H4 (cell line): ENCODE results near the gene FYB1. TPM values are rescaled to one million over a fixed set of nuclear protein-coding genes. Genes with fewer than 3 reads are reported as not detected.
A peak's percentile ranks its signal among the peaks of the same experiment; 100 is the strongest.
"Not testable (repeated sequence)": the region's sequence is repeated elsewhere in the genome, so short reads cannot be mapped to it uniquely, and the experiment has no call there.

Source experiments
- DNase-seq: peaks from one replicate; pipeline ENCODE4 v3.0.0-alpha.2; 2015; ENCODE audit warnings: low spot score
- total RNA-seq: library from RNA; depleted of rRNA; stranded (reverse); fragments of >200 nt; shearing (Covaris generic); gene quantifications from 2 replicates; pipeline ENCODE4 v1.2.3, GENCODE V29; 2014

The FYB1 gene
- total RNA-seq, 1 experiment from 2014 or later: 0.17 TPM

DNA sequence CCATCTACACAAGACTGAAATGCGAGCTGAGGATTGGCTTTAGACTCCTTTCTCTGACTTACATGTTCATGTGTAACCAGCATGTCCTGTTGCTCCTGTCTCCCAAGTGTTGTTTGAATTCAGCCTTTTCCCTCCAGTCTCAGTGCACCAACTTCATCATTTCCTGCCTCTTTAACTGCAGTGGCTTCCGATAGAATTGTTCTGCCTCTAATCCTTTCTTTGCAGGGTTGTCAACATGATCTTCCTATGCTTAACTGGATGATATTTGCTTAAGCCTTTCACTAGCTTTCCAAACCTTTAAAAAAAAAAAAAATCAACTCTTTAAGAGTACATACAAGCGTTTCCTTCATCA is 6.7 kb upstream of the FYB1 start:
- no peak for DNase-seq

DNA sequence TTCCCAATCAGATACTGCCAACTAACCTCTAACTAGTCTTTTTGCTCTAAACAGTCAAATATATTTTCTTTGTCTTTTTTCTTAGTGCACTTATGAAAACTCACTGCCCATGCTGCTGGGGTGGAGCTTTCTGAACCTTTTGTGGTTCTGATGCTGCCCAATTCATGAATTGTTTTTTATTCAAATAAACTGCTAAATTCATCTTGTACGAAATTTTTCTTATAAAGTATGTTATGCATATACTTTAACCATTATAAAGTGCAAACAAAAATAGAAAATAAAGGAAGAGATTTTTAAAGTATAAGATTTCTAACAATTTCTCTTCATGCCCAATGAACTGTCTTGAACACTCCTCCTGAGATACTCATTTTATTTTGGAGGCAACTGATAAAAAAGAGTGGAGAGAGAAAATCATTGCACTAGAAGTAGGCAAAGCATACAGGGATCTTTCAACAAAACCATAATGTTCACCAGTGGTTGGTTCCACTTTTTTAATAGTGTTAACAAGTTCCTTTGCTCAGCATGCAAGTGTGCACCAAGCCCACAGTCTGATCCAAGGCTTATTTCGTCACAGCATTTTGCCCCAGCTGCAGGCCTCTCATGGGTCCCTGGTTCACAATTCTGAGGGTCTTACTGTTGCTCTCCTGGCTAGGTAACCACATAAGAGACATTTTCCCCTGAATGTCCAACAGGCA is 6.2 kb upstream of the FYB1 start:
- DNase-seq: no peak

DNA sequence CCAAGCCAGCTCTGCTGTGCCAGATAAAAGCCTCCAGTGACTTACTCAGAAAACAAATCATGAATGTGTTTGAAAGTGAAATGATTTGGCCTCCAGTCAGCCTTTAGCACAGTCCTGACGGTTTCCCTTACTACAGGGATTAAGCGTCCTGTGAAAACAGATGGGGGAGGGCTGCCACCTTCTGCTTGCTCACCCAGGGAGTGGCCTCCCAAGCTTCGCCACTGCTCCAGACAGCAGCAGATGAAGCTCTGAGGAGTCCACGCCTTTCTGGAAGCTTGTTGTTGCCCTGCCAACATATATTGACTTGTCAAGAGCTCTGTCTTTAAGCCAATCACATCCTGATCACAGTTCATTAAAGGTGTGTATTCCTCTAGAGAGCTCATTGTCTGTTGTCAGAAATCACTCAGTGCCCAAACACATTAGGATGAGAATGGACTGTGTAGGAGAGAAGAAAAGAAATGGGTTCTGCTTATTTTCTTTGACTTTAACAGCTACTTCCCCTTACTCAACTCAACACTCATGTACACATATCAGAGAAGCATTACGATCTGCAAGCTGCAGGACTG is 4.9 kb upstream of the FYB1 start:
- peak; percentile 27 for DNase-seq

- no peak for DNase-seq
Observed at GRCh38 chr5:39223565-39224156, 4.3 kb upstream of the FYB1 start.

DNA sequence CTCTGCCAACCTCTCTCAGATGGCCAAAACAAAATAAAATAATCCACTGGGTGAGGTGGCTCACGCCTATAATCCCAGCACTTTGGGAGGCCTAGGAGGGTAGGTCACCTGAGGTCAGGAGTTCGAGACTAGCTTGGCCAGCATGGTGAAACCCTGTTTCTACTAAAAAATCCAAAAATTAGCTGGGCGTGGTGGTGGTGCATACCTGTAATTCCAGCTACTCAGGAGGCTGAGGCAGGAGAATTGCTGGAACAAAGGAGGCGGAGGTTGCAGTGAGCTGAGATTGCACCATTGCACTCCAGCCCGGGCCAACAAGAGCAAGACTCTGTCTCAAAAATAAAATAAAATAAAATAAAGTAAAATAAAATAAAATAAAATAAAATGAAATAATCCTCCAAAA is 2.3 kb upstream of the FYB1 start:
- not testable (repeated sequence) for DNase-seq

DNA sequence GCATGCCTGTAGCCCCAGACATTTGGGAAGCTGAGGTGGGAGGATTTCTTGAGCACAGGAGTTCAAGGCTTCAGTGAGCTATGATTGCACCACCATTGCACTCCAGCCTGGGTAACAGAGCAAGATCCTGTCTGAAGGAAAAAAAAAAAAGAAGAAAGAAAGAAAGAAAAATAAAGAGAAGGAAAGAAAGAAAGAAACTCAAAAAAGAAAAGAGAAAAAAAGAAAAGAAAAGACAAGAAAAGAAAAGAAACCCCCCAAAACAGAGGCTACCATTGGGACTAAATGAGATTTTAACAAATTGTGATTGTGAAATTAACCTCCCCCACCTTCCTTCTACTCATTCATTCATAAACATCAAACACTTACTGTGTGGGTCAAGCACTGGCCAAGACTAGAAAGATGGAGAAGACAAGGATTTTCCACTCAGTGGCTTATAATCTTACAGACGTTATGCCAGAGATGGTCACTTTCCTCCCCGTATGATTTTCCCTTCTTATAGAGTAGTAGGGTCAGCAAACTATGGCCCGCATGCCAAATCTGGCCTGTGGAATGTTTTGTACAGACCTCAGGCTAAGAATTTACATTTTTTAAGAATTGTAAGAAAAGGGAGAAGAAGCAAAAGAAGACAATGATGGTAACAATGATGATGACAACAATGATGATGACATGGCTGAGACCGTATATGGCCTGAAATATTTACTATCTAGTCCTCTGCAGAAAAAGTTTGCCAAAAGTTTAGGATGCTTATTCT is 1.1 kb upstream of the FYB1 start:
- DNase-seq: no peak

DNA sequence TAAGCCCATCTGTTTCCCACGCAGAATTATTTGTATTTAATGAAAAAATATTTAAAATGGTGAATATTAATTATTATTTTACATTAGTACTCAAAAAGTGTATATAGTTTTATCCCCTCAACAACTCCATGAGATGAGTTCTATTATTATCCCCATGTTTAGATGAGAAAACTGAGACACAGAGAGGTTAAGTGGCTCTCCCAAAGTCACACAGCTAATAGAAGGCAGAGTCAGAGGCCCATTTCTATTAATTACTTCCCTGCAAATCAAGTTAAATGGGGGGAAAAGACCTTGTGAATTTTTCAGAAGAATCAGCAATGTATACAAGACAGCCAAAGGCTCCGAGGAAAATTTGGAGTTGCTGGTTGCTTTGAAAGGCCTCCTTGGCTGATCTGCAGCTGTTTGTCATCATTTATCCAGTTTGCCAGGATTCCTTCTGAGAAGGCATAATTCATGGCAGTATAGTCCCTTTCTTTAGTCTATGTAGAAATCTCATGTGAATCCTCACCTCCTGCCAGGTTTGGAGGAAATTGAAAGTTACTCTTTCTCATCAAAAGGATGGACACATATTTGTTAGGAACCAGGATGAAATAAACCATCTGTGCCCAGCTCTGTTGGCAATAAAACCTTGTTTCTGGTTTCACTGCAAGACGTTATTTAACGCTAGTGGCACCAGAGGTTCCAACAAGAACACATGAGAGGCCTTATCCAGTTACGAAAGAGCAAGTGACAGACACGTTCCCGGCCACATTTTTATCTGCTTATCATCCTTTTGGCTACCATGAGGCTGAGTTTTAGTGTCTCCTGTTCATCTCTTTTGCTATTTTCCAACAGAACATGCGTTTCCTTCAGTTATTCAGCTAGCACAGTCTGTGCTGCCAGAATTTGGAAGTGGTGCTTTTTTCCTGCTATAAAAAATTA is 621 bp downstream of the FYB1 start:
- no peak for DNase-seq

GRCh38 chr5:39217365-39218281 is 1.7 kb downstream of the FYB1 start:
- DNase-seq: peak; percentile 81

DNA sequence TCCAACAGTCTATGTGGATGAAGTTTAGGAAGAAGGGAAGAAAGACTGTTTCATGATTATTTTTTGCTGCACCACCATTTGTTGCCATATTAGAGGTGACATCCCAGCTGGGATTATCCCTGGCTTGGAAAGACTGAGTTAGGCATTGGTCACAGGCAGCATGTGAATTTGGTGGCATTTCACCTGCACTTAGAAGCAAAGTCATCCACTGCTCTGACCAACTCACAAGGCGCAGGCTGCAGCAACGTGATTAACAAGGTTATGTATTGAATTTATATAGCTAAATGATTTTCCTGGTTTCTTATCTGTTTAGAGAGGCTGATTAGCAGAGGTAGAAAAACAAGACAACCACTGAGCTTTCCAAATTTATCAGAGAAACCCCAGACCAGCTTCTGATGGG is 2.7 kb downstream of the FYB1 start:
- DNase-seq: no peak

- no peak for DNase-seq
Observed at GRCh38 chr5:39215857-39216256, 3.5 kb downstream of the FYB1 start.

GRCh38 chr5:39214912-39215709 is 4.3 kb downstream of the FYB1 start:
- no peak for DNase-seq

- DNase-seq: no peak
Observed at GRCh38 chr5:39213447-39214207, 5.7 kb downstream of the FYB1 start.

DNA sequence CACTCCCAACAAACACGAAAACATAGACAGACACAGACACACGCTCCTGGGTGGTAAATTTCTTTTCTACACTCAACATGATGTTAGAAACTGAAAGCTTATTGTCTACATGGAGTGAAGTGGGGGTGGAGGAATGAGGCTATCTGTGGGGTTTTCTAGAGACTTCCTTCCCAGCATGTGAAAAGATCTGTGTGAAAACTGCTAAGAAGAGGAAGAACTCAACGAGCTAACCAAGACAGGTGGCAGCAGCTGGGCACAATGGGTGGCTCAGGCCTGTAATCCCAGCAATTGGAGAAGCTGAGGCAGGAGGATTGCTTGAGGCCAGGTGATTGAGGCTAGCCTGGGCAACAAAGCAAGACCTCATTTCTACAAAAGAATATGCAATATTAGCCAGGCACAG is 7.6 kb downstream of the FYB1 start:
- no peak for DNase-seq

DNA sequence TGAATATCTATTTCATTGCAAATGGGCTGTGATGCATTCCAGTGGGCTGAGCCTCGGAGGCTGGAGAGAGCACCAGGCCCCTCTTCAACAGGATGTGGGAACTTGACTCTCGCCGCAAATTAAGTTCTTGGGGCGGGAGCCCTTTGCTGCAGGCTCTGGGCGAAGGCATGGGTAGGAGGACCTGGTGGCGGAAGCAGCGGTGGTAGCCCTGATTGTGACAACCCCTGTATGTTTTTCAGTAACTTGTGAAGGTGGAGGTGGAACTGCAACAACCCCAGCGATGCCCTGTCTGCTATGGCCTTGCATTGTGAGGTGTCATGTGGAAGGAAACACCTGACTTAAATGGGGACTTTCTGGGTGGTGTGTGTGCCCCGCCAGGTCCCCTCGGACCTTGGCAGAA is 9.4 kb downstream of the FYB1 start:
- DNase-seq: no peak

- no peak for DNase-seq
Observed at GRCh38 chr5:39208471-39208870, 10.9 kb downstream of the FYB1 start.

- no peak for DNase-seq
Observed at GRCh38 chr5:39207345-39208045, 11.9 kb downstream of the FYB1 start.

GRCh38 chr5:39206630-39207321 is 12.6 kb downstream of the FYB1 start:
- no peak for DNase-seq

DNA sequence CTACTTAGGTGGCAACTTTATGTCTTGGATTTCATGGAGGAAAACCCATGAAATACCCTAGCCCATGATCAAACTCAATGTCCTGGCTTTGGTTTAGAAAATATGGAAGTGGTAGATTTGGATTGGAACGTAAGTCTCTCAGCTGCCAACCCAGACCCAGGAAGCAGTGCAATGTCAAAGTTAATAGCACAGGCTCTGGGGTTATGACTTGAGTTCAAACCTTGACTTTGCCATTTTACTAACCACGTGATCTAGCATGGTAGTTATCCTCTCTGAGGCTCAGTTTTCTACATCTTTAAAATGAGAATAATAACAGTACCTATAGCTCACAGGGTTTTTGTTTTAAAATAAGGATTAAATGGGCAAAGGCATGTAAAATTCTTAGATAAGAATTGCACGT is 13.8 kb downstream of the FYB1 start:
- no peak for DNase-seq
